ENCODE measurements around the gene PIK3CD. TPM values are rescaled to one million over a fixed set of nuclear protein-coding genes. Genes with fewer than 3 reads are reported as not detected.
A peak's percentile ranks its signal among the peaks of the same experiment; 100 is the strongest.

The PIK3CD gene
- total and polyA plus RNA-seq, 2 experiments from 2014 or later = 6.6 to 32.1 TPM

- Histone ChIP-seq H4K20me1 (replicated peaks; ENCODE audit: insufficient read depth) (no peaks in the 10 kb centered on the region), H3K27ac (ENCODE audit: low read depth) (no peak overlapping the region), H3K4me1 (ENCODE audit: insufficient read depth) (peaks cover 7% of the 10 kb centered on the region), H2AFZ (peak overlapping the region; percentile 95), H3K4me2 (peak overlapping the region; percentile 38; the same call in 1 of the 2 replicates), H3K79me2 (replicated peaks; ENCODE audit: insufficient read depth) (no peaks in the 10 kb centered on the region), H3F3A (replicated peaks; ENCODE audit: low read depth) (0 out of 2 replicates have a peak, but pooled peaks cover 6% of the 10 kb centered on the region), H3K9me2 (ENCODE audit: insufficient read depth) (no peaks in the 10 kb centered on the region), H3K27me3 (ENCODE audit: insufficient read depth) (peaks cover 19% of the 10 kb centered on the region), H3K4me3 (0 out of 2 replicates have a peak overlapping the region, but pooled peaks have one; percentile 24), H3K36me3 (ENCODE audit: insufficient read depth) (no peaks in the 10 kb centered on the region)
- Mint-ChIP-seq H3K4me1 (peaks cover 17% of the 10 kb centered on the region), H3K9me3 (no peaks in the 10 kb centered on the region), H3K36me3 (ENCODE audit: low read depth) (no peaks in the 10 kb centered on the region), H3K27me3 (ENCODE audit: insufficient read depth, low read depth, poor library complexity) (peaks cover 30% of the 10 kb centered on the region), H3K27ac (peak overlapping the region; percentile 60), H3K4me3 (no peak overlapping the region)
- TF ChIP-seq ZNF331 (CRISPR knock-in tag; IDR thresholded peaks at IDR 0.05; ENCODE audit: low read depth) (no peak), ZNF462 (CRISPR knock-in tag; IDR thresholded peaks at IDR 0.05) (no peak), EZH2phosphoT487 (IDR thresholded peaks at IDR 0.05; ENCODE audit: unreplicated experiment) (no peak), POLR2AphosphoS5 (IDR thresholded peaks at IDR 0.05; ENCODE audit: low read depth) (no peak)
- DNase-seq (ENCODE audit: low spot score) (peak; percentile 35), ATAC-seq (peak; percentile 46; the same call in 2 of the 3 replicates)
Measured at GRCh38 chr1:9657521-9658032, 6.0 kb downstream of the PIK3CD start.

- H3K27me3 ChIP-seq (ENCODE audit: insufficient read depth) = peaks cover 13% of the 10 kb centered on the region
- H3F3A ChIP-seq (replicated peaks; ENCODE audit: low read depth) = 0 out of 2 replicates have a peak, but pooled peaks cover 6% of the 10 kb centered on the region
- peaks cover 7% of the 10 kb centered on the region for H3K4me1 ChIP-seq (ENCODE audit: insufficient read depth)
- H3K36me3 ChIP-seq (ENCODE audit: insufficient read depth) = no peaks in the 10 kb centered on the region
- Mint-ChIP-seq H3K27ac (no peak overlapping the region), H3K4me1 (peaks cover 15% of the 10 kb centered on the region), H3K9me3 (no peaks in the 10 kb centered on the region), H3K36me3 (ENCODE audit: low read depth) (no peaks in the 10 kb centered on the region), H3K27me3 (ENCODE audit: insufficient read depth, low read depth, poor library complexity) (peaks cover 28% of the 10 kb centered on the region), H3K4me3 (no peak overlapping the region)
- no peaks in the 10 kb centered on the region for H4K20me1 ChIP-seq (replicated peaks; ENCODE audit: insufficient read depth)
- ATAC-seq (no peak), DNase-seq (ENCODE audit: low spot score) (no peak)
- no peak overlapping the region for H2AFZ ChIP-seq
- H3K4me2 ChIP-seq = peak overlapping the region; percentile 38; the same call in 1 of the 2 replicates
- H3K27ac ChIP-seq (ENCODE audit: low read depth) = no peak overlapping the region
- H3K9me2 ChIP-seq (ENCODE audit: insufficient read depth) = no peaks in the 10 kb centered on the region
- H3K79me2 ChIP-seq (replicated peaks; ENCODE audit: insufficient read depth) = no peaks in the 10 kb centered on the region
- H3K4me3 ChIP-seq = no peak overlapping the region
- TF ChIP-seq POLR2AphosphoS5 (IDR thresholded peaks at IDR 0.05; ENCODE audit: low read depth) (no peak), ETS1 (IDR thresholded peaks at IDR 0.05) (no peak), JUNB (IDR thresholded peaks at IDR 0.05; ENCODE audit: unreplicated experiment) (no peak), CREB1 (CRISPR knock-in tag; IDR thresholded peaks at IDR 0.05; ENCODE audit: low read depth) (no peak), ZNF114 (CRISPR knock-in tag; IDR thresholded peaks at IDR 0.05) (no peak), STAT1 (IDR thresholded peaks at IDR 0.05; ENCODE audit: unreplicated experiment) (no peak), REST (IDR thresholded peaks at IDR 0.05; ENCODE audit: unreplicated experiment) (no peak), ZNF331 (CRISPR knock-in tag; IDR thresholded peaks at IDR 0.05; ENCODE audit: low read depth) (no peak)
Measured at GRCh38 chr1:9658199-9658598, 6.7 kb downstream of the PIK3CD start.
